Stimulated activated memory B cell treated with anti-CD40 and anti-IgM and Interleukin-4, amounts not matched to agents 10 μg/mL and 1 μg/mL and 100 μg/mL, for 72 hours (primary cell): ENCODE data around the gene CCDC178.

Experiments
- ATAC-seq: fragments of 150-1000 bp; cut with Tn5 transposase; 2 replicates; pipeline ENCODE4 v1.10.0; 2021
- H3K27ac Mint-ChIP-seq: one replicate; pipeline ENCODE4 v1.8.0; 2022; ENCODE audit warnings: mild to moderate bottlenecking, mixed read lengths
- H3K27me3 Mint-ChIP-seq: one replicate; pipeline ENCODE4 v1.8.0; 2022; ENCODE audit warnings: mixed read lengths
- H3K36me3 Mint-ChIP-seq: one replicate; pipeline ENCODE4 v1.8.0; 2022; ENCODE audit warnings: mixed read lengths
- H3K4me1 Mint-ChIP-seq: one replicate; pipeline ENCODE4 v1.8.0; 2022; ENCODE audit warnings: mixed read lengths
- H3K4me3 Mint-ChIP-seq: one replicate; pipeline ENCODE4 v1.8.0; 2022; ENCODE audit warnings: mild to moderate bottlenecking, moderate library complexity, mixed read lengths
- H3K9me3 Mint-ChIP-seq: one replicate; pipeline ENCODE4 v1.8.0; 2022; ENCODE audit warnings: mixed read lengths

The CCDC178 gene

GRCh38 chr18:33090461-33090860 is 350.1 kb downstream of the CCDC178 start:
- Mint-ChIP-seq H3K4me1 (no peaks in the 10 kb centered on the region), H3K27me3 (no peaks in the 10 kb centered on the region), H3K36me3 (no peaks in the 10 kb centered on the region), H3K4me3 (no peak overlapping the region), H3K9me3 (no peaks in the 10 kb centered on the region), H3K27ac (no peak overlapping the region)
- no peak for ATAC-seq

GRCh38 chr18:33076601-33077000 is 363.9 kb downstream of the CCDC178 start:
- ATAC-seq = no peak
- Mint-ChIP-seq H3K27ac (no peak overlapping the region), H3K27me3 (no peaks in the 10 kb centered on the region), H3K9me3 (no peaks in the 10 kb centered on the region), H3K4me3 (no peak overlapping the region), H3K36me3 (no peaks in the 10 kb centered on the region), H3K4me1 (no peaks in the 10 kb centered on the region)

GRCh38 chr18:33074125-33074524 is 366.4 kb downstream of the CCDC178 start:
- Mint-ChIP-seq H3K4me3 (no peak overlapping the region), H3K36me3 (no peaks in the 10 kb centered on the region), H3K27me3 (no peaks in the 10 kb centered on the region), H3K9me3 (no peaks in the 10 kb centered on the region), H3K27ac (no peak overlapping the region), H3K4me1 (no peaks in the 10 kb centered on the region)
- no peak for ATAC-seq

- no peaks in the 10 kb centered on the region for H3K27me3 Mint-ChIP-seq
- H3K4me3 Mint-ChIP-seq = no peak overlapping the region
Measured at GRCh38 chr18:33062834-33063364, 377.6 kb downstream of the CCDC178 start.

GRCh38 chr18:33052886-33053285 is 387.6 kb downstream of the CCDC178 start:
- no peak overlapping the region for H3K27ac Mint-ChIP-seq
- no peak overlapping the region for H3K4me3 Mint-ChIP-seq
- no peaks in the 10 kb centered on the region for H3K9me3 Mint-ChIP-seq
- H3K36me3 Mint-ChIP-seq = no peaks in the 10 kb centered on the region
- no peak for ATAC-seq
- no peaks in the 10 kb centered on the region for H3K4me1 Mint-ChIP-seq
- peaks cover 10% of the 10 kb centered on the region for H3K27me3 Mint-ChIP-seq

More at GRCh38 chr18:33062834-33063364, 377.6 kb downstream of the CCDC178 start:
- Mint-ChIP-seq H3K4me1 (no peaks in the 10 kb centered on the region), H3K36me3 (no peaks in the 10 kb centered on the region), H3K9me3 (peaks cover 6% of the 10 kb centered on the region), H3K27ac (no peak overlapping the region)
- peak; percentile 31 for ATAC-seq

- Mint-ChIP-seq H3K27me3 (peaks cover 6% of the 10 kb centered on the region), H3K27ac (no peak overlapping the region), H3K4me1 (no peaks in the 10 kb centered on the region), H3K36me3 (no peaks in the 10 kb centered on the region), H3K9me3 (no peaks in the 10 kb centered on the region), H3K4me3 (no peak overlapping the region)
- ATAC-seq = no peak
Measured at GRCh38 chr18:33051407-33051806, 389.1 kb downstream of the CCDC178 start.

- no peaks in the 10 kb centered on the region for H3K36me3 Mint-ChIP-seq
- H3K4me1 Mint-ChIP-seq = no peaks in the 10 kb centered on the region
- H3K27me3 Mint-ChIP-seq = no peaks in the 10 kb centered on the region
- no peak overlapping the region for H3K4me3 Mint-ChIP-seq
- peaks cover 6% of the 10 kb centered on the region for H3K9me3 Mint-ChIP-seq
- no peak overlapping the region for H3K27ac Mint-ChIP-seq
- no peak for ATAC-seq
Measured at GRCh38 chr18:33040213-33040612, 400.3 kb downstream of the CCDC178 start.

GRCh38 chr18:33034945-33035344 is 405.6 kb downstream of the CCDC178 start:
- ATAC-seq = no peak
- H3K27ac Mint-ChIP-seq = no peak overlapping the region
- no peak overlapping the region for H3K4me3 Mint-ChIP-seq
- H3K9me3 Mint-ChIP-seq = peaks cover 3% of the 10 kb centered on the region
- no peaks in the 10 kb centered on the region for H3K36me3 Mint-ChIP-seq
- H3K27me3 Mint-ChIP-seq = no peaks in the 10 kb centered on the region
- no peaks in the 10 kb centered on the region for H3K4me1 Mint-ChIP-seq

GRCh38 chr18:33034212-33034611 is 406.3 kb downstream of the CCDC178 start:
- Mint-ChIP-seq H3K9me3 (no peaks in the 10 kb centered on the region), H3K4me3 (no peak overlapping the region), H3K36me3 (no peaks in the 10 kb centered on the region), H3K4me1 (no peaks in the 10 kb centered on the region), H3K27ac (no peak overlapping the region), H3K27me3 (no peaks in the 10 kb centered on the region)
- ATAC-seq = no peak

GRCh38 chr18:33022370-33022769 is 418.2 kb downstream of the CCDC178 start:
- H3K27ac Mint-ChIP-seq = no peak overlapping the region
- H3K4me3 Mint-ChIP-seq = no peak overlapping the region
- no peaks in the 10 kb centered on the region for H3K36me3 Mint-ChIP-seq
- ATAC-seq = no peak
- no peaks in the 10 kb centered on the region for H3K9me3 Mint-ChIP-seq
- H3K27me3 Mint-ChIP-seq = peaks cover 10% of the 10 kb centered on the region
- H3K4me1 Mint-ChIP-seq = no peaks in the 10 kb centered on the region

- no peaks in the 10 kb centered on the region for H3K36me3 Mint-ChIP-seq
- ATAC-seq = no peak
- no peaks in the 10 kb centered on the region for H3K4me1 Mint-ChIP-seq
- H3K27ac Mint-ChIP-seq = no peak overlapping the region
- H3K4me3 Mint-ChIP-seq = no peak overlapping the region
- peaks cover 10% of the 10 kb centered on the region for H3K27me3 Mint-ChIP-seq
- no peaks in the 10 kb centered on the region for H3K9me3 Mint-ChIP-seq
Measured at GRCh38 chr18:33020877-33021276, 419.6 kb downstream of the CCDC178 start.

GRCh38 chr18:33014060-33014796 is 426.3 kb downstream of the CCDC178 start:
- Mint-ChIP-seq H3K27ac (no peak overlapping the region), H3K4me1 (no peaks in the 10 kb centered on the region), H3K4me3 (no peak overlapping the region), H3K36me3 (no peaks in the 10 kb centered on the region), H3K9me3 (no peaks in the 10 kb centered on the region), H3K27me3 (peaks cover 1% of the 10 kb centered on the region)
- ATAC-seq = no peak

GRCh38 chr18:33010149-33010548 is 430.4 kb downstream of the CCDC178 start:
- ATAC-seq = no peak
- no peak overlapping the region for H3K27ac Mint-ChIP-seq
- H3K9me3 Mint-ChIP-seq = no peaks in the 10 kb centered on the region
- H3K27me3 Mint-ChIP-seq = peaks cover 11% of the 10 kb centered on the region
- H3K4me3 Mint-ChIP-seq = no peak overlapping the region
- H3K36me3 Mint-ChIP-seq = no peaks in the 10 kb centered on the region
- H3K4me1 Mint-ChIP-seq = no peaks in the 10 kb centered on the region

- no peaks in the 10 kb centered on the region for H3K36me3 Mint-ChIP-seq
- H3K27me3 Mint-ChIP-seq = peaks cover 21% of the 10 kb centered on the region
- H3K4me1 Mint-ChIP-seq = no peaks in the 10 kb centered on the region
- ATAC-seq = no peak
- peaks cover 16% of the 10 kb centered on the region for H3K9me3 Mint-ChIP-seq
- H3K4me3 Mint-ChIP-seq = no peak overlapping the region
- no peak overlapping the region for H3K27ac Mint-ChIP-seq
Measured at GRCh38 chr18:32998921-32999320, 441.6 kb downstream of the CCDC178 start.

- H3K4me1 Mint-ChIP-seq = no peaks in the 10 kb centered on the region
- H3K27me3 Mint-ChIP-seq = peaks cover 21% of the 10 kb centered on the region
- H3K27ac Mint-ChIP-seq = no peak overlapping the region
- no peak overlapping the region for H3K4me3 Mint-ChIP-seq
- peak; percentile 31 for ATAC-seq
- H3K36me3 Mint-ChIP-seq = no peaks in the 10 kb centered on the region
- H3K9me3 Mint-ChIP-seq = peaks cover 16% of the 10 kb centered on the region
Measured at GRCh38 chr18:32998285-32998684, 442.2 kb downstream of the CCDC178 start.

GRCh38 chr18:32983721-32984120 is 456.8 kb downstream of the CCDC178 start:
- no peaks in the 10 kb centered on the region for H3K36me3 Mint-ChIP-seq
- no peak overlapping the region for H3K27ac Mint-ChIP-seq
- no peaks in the 10 kb centered on the region for H3K27me3 Mint-ChIP-seq
- H3K4me3 Mint-ChIP-seq = no peak overlapping the region
- no peaks in the 10 kb centered on the region for H3K9me3 Mint-ChIP-seq
- no peaks in the 10 kb centered on the region for H3K4me1 Mint-ChIP-seq
- no peak for ATAC-seq
